ENCODE results near the gene SLC35B4. TPM values are rescaled to one million over a fixed set of nuclear protein-coding genes. Genes with fewer than 3 reads are reported as not detected.

Gene SLC35B4
- total RNA-seq, 2 donors from 2014 or later: 18.6 to 19.7 TPM

DNA sequence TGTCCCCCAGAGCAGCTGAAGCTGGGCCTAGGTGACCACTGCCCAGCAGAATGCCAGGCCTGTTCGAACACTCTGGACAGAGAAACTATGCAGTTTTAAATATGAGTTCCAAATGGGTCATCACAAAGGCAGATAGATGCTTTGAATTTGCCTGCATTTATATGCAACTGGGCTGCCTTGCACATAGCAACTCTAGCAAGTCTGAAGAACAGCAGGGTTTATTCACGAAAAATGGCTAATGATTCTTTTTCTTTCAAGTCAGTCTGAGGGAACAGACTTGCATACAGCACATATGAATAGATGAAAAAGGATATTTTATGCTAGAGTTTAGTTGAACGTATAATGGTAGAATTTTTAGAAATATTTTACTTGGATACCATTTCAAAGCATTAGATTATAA is 68.5 kb downstream of the SLC35B4 start:
- no peak for DNase-seq (ENCODE audit: low spot score)
- intact Hi-C loops (cut with DNase I): no loop called here

- intact Hi-C loops (cut with DNase I): loop anchor here in 1 of 2 donors (2.0 kb wide), 1 partner anchor 70 kb away; no protein-coding TSS in a partner anchor
Observed at GRCh38 chr7:134246761-134247160, 70.0 kb downstream of the SLC35B4 start.

DNA sequence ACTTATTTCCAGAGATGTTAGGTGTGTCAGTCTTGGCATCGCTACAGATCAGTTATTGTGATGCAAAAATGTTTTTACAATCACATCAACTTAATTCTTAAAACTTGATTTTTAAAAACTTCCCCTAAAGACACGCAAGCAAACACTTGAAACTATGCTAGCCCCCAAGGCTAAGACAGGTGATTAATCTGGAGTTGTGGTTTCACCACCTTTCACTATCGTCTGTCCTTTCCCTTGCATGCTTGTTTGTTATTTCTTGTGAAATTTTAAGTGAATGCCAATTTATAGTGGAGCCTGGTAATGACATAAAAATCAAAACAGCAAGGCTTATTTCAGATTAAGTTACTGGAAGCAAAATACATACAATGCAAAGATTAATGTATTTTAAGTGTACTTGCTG is 70.4 kb downstream of the SLC35B4 start:
- intact Hi-C loops (cut with DNase I): loop anchor here in 1 of 2 donors (2.0 kb wide), 1 partner anchor 70 kb away; no protein-coding TSS in a partner anchor
- DNase-seq (ENCODE audit: low spot score): no peak

More at GRCh38 chr7:134246761-134247160, 70.0 kb downstream of the SLC35B4 start:
- no peak for DNase-seq (ENCODE audit: low spot score)

- no peak for DNase-seq (ENCODE audit: low spot score)
- intact Hi-C loops (cut with DNase I): no loop called here
Observed at GRCh38 chr7:134245253-134245652, 71.5 kb downstream of the SLC35B4 start.

Other genes starting within 250 kb of the SLC35B4 start
- gene LRGUK, start 189.6 kb downstream of the SLC35B4 start, total RNA-seq: under 1 TPM; 0.79 to 0.95 TPM
- 10 to 100 TPM; 53.7 to 67.0 TPM for gene AKR1B1, start 142.2 kb upstream of the SLC35B4 start, total RNA-seq
- gene AKR1B10, start 210.6 kb upstream of the SLC35B4 start, total RNA-seq: under 1 TPM in 1 of 2 donors, not detected in 1; 0.48 TPM
- under 1 TPM in 1 of 2 donors, not detected in 1; 0.29 TPM for gene AKR1B15, start 232.2 kb upstream of the SLC35B4 start, total RNA-seq

All from posterior vena cava (tissue), 2 donors.